ENCODE data around the gene API5.

The API5 gene

DNA sequence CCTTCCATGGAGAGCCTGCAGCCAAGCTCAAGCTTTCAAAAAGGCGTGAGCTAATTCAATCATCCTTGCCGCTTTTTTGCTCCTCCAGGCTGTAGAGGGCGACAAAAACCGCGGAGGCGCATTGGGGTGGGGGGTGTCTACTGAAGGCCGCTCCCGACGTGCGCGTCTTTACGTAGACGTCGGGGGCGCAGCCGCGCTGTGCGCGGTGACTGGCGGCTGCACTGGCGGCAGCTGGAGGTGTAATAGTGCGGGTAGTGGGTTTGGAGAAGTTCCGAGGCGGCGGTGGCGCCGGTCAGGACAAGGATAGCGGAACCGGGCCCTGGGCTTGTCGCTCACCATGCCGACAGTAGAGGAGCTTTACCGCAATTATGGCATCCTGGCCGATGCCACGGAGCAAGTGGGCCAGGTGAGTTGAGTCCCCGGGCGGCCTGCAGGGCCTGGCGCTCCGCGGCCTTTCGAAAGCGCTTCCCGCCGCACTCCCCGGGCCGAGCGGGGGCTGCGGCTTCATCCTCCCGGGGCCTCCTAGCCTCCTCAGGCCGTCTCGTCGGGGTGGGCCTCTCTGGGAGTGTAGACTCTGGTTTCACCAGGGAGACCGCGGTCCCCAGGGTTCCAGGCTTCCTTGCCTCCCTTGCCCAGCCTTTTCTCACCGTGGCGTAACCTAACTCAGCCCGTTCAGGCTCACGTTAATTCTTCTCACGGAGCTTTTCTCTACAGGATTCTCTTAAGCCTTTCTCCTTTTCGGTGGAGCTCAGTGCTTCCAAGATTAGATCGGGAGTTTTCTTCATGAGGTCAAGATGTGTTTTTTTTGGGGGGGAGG, at the start of gene API5:
TSS of gene API5 (plus strand) at position 206 of the 817 bp plus-strand sequence. CDS start at position 338, 132 bp downstream.
- Mint-ChIP-seq H3K4me1 (peaks cover 42% of the 10 kb centered on the region), H3K27ac (peak within 1 kb of the TSS; percentile 96 to 98), H3K9me3 (no peaks in the 10 kb centered on the region), H3K4me3 (peak within 1 kb of the TSS; percentile 92 to 100), H3K27me3 (no peaks in the 10 kb centered on the region)
- DNase-seq: peak; percentile 92 to 95
- peak; percentile 94 for ATAC-seq

DNA sequence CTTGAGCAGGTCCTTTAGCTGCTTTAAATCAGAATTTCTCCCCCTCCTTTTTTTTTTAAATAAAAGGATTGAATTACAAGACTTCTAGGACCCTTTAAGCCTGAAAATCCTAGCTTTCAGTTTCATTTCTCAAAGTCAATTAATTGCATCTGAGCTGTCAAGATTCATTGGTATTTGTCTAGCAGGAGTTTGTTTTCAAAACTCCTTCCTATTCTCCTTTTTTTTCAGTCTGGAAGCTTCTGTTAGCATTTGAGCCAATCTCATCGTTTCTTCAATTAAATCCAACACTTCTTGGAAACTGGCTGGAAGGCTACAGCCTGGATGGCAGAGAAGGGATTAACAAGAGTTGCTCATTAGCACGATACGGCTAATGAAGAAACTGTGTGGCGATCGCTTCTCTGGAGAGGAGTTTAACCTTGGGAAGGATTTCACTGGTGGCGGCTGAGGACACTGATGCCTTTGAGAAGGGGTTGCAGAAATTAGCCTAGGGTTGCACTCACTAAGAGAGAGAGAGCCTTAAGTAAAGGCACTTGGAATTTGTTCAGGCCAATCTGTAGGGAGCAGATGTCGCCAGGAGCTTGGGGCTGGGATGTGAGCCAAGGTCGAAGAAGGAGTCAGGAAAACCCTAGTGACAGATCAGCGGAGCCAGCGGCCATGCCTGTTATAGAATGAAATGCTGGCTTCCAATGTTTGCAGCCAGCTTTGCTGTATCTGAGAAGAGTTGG, 43.8 kb upstream of the API5 start:
- no peaks in the 10 kb centered on the region for H3K9me3 Mint-ChIP-seq
- H3K4me1 Mint-ChIP-seq: no peaks in the 10 kb centered on the region
- H3K27ac Mint-ChIP-seq: no peak overlapping the region
- DNase-seq (no peak), ATAC-seq (no peak)
- peaks cover 21% of the 10 kb centered on the region for H3K27me3 Mint-ChIP-seq
- no peak overlapping the region for H3K4me3 Mint-ChIP-seq

DNA sequence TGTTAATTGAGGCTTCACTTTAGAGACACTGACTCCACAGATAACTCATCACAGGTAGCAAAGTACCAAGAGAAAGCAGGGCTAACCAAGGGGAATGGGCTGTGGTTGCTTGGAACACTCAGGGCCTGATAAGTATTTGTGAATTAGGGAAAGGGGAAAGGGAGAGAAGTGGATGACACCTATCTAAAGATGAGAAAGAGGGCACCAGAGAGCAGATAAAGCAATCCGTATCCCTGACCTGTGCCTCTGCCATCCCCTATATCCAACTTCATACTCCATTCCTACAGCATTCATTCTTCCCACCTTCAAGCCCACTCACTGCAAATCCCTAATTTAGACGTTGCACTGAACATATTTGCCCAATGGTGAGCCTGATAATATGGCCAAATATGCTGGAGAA, 43.0 kb upstream of the API5 start:
- DNase-seq: no peak
- Mint-ChIP-seq H3K27me3 (peaks cover 20% of the 10 kb centered on the region), H3K4me1 (no peaks in the 10 kb centered on the region)

DNA sequence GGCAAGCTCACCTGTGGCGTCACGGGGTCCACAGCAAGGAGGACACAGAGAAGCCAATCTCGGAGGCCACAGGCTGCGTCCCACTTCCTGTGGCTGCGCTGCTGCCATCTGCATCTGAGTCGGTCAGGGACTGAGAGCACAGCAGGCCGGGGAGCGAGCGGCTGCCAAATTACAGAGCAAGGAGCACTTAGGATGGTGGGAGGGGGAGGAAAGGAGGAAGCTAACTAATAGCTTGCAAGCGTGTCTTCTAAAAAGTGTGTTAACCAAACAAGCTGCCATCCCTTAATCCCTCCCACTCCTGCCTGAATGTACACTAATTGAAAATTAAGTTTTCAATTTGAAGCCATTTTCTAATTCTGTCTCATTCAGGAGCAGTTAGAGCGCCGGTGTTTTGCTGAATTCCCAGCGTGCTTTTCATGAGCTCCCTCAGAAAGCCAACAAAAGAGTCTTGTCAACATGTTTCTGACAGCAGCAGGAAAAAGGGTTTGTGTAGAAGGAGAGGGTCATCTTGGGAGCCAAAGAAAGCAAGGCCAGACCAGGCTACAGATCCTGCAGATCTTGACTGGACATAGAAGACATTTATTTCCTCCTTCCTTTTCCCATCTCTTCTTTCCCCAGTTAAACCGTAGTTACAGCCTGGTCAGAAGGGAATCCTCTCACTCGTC, 42.4 kb upstream of the API5 start:
- peaks cover 0 to 8% of the 10 kb centered on the region in 2 donors for H3K9me3 Mint-ChIP-seq
- no peak overlapping the region for H3K27ac Mint-ChIP-seq
- no peak for ATAC-seq
- H3K27me3 Mint-ChIP-seq: peaks cover 14% of the 10 kb centered on the region
- no peaks in the 10 kb centered on the region for H3K4me1 Mint-ChIP-seq
- no peak for DNase-seq
- no peak overlapping the region for H3K4me3 Mint-ChIP-seq

More for the DNA sequence above, 43.0 kb upstream of the API5 start:
- no peak overlapping the region for H3K27ac Mint-ChIP-seq
- ATAC-seq: no peak
- H3K4me3 Mint-ChIP-seq: no peak overlapping the region
- H3K9me3 Mint-ChIP-seq: peaks cover 0 to 3% of the 10 kb centered on the region in 2 donors

DNA sequence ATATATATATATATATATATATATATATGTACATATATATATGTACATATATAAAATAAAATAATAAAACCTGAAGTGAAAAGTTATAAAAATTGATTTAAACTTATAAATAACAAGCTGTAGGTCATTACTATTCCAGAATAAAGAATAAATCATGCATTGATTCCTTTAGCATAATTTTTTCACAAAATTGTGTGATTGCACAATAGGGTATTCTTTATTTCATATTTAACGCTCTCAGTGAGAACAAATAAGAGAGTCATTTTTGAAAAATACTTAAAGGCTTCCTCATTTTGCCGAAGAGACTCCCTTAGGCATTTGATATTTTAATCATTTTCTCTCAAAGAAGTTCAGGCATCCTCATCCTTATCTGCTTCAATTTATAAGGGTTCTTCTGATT, 41.3 kb upstream of the API5 start:
- H3K4me1 Mint-ChIP-seq: no peaks in the 10 kb centered on the region
- peaks cover 0 to 8% of the 10 kb centered on the region in 2 donors for H3K9me3 Mint-ChIP-seq
- DNase-seq (no peak), ATAC-seq (no peak)
- peaks cover 13% of the 10 kb centered on the region for H3K27me3 Mint-ChIP-seq
- H3K4me3 Mint-ChIP-seq: no peak overlapping the region
- no peak overlapping the region for H3K27ac Mint-ChIP-seq

GRCh38 chr11:43278193-43278956, 33.4 kb upstream of the API5 start:
- Mint-ChIP-seq H3K27ac (no peak overlapping the region), H3K27me3 (peaks cover 21% of the 10 kb centered on the region), H3K4me3 (no peak overlapping the region), H3K4me1 (no peaks in the 10 kb centered on the region), H3K9me3 (peaks cover 0 to 8% of the 10 kb centered on the region in 2 donors)
- ATAC-seq: no peak
- no peak for DNase-seq

DNA sequence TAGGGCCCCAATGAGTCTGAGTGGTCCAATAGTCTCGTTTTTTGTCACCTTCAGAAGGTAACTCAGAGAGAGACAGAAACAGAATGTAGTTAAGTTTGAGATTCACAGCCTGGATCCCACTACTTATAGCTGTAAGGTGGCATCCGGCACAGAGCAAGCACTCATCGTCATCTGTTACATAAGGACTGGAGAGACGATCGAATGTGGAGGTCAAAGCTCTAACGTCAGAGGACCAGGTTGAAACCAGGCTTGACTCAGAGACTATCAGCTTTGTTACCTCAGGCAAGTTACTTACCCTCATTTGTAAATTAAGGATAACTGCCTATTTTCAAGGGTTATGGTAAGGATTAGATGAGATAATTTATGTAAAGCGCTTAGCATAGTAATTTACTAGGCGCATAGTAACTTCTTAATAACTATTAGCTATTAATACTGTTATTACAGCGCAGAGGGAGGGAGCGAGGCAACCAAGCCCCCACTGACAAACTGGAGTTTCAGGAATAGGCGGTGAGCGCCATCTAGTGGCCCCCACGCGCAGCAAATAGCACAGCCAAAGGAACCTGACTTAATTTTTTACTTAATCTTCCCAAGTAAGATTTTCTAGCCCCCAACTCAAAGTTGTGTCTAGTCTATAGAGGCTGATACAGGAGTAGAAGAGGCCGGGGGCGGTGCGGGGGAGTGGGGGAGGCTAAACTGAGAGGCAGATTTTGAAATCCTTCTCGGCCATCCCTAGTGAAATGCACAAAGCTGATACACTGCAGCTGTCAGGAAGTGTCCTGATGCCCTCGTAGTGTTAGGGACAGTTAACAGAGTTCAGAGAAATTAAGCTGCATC, 29.0 kb upstream of the API5 start:
- H3K27me3 Mint-ChIP-seq: peaks cover 21% of the 10 kb centered on the region
- ATAC-seq (peak; percentile 55), DNase-seq (peak; percentile 30 to 36)

GRCh38 chr11:43285826-43286225, 26.0 kb upstream of the API5 start:
- no peak overlapping the region for H3K4me3 Mint-ChIP-seq
- no peak for DNase-seq
- no peaks in the 10 kb centered on the region for H3K4me1 Mint-ChIP-seq
- H3K27me3 Mint-ChIP-seq: peaks cover 10% of the 10 kb centered on the region
- no peak overlapping the region for H3K27ac Mint-ChIP-seq
- no peaks in the 10 kb centered on the region for H3K9me3 Mint-ChIP-seq
- ATAC-seq: no peak

More for the DNA sequence above, 29.0 kb upstream of the API5 start:
- H3K9me3 Mint-ChIP-seq: no peaks in the 10 kb centered on the region
- H3K27ac Mint-ChIP-seq: no peak overlapping the region
- H3K4me3 Mint-ChIP-seq: no peak overlapping the region
- no peaks in the 10 kb centered on the region for H3K4me1 Mint-ChIP-seq

DNA sequence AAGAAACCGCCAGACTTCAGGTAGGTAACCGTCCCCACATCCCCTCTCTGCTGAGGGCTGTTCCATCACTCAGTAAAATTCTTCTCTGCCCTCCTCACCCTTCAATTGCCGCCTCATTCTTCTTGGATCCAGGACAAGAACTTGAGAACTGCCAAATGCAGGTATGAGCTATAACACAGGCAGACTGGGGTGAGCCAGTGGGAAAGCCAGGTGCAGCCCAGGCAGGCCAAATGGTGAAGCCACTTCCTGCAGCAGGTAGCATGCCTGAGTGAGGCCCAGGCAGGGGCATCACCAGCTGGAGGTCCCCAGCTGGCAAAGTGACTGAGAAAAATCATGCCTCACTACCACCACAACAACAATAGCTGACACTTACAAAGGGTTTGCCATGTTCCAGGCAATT, 22.4 kb upstream of the API5 start:
- Mint-ChIP-seq H3K4me1 (no peaks in the 10 kb centered on the region), H3K27ac (no peak overlapping the region), H3K4me3 (no peak overlapping the region), H3K9me3 (peaks cover 7 to 8% of the 10 kb centered on the region in 2 donors), H3K27me3 (peaks cover 11% of the 10 kb centered on the region)
- ATAC-seq: no peak
- DNase-seq: no peak

GRCh38 chr11:43298397-43298796, 13.4 kb upstream of the API5 start:
- DNase-seq (no peak), ATAC-seq (no peak)
- peaks cover 31% of the 10 kb centered on the region for H3K27me3 Mint-ChIP-seq
- no peak overlapping the region for H3K4me3 Mint-ChIP-seq
- H3K27ac Mint-ChIP-seq: no peak overlapping the region
- no peaks in the 10 kb centered on the region for H3K4me1 Mint-ChIP-seq
- peaks cover 17 to 33% of the 10 kb centered on the region in 2 donors for H3K9me3 Mint-ChIP-seq

DNA sequence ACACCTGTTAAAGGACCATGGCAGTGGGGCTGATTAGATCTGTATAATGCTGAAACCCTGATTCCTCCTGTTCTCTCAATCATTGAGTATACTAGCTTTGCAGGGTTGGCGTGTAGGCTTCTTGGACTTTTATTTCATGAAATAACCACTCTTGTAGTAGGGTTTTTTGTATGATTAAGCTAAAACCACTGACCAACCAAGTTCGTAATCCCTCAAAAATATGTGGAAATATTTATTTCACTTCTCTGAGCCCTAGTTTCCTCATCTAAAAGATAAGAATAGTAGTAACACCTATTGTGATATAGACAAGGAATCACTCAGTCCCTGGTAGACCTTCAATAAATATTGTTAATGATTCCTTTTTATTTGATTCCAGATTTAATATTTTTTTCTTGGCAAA, 4.2 kb downstream of the API5 start:
- Mint-ChIP-seq H3K4me1 (peaks cover 48% of the 10 kb centered on the region), H3K9me3 (no peaks in the 10 kb centered on the region), H3K27me3 (no peaks in the 10 kb centered on the region), H3K27ac (no peak overlapping the region), H3K4me3 (peak overlapping the region; percentile 25 to 51)
- ATAC-seq: no peak
- DNase-seq: no peak

DNA sequence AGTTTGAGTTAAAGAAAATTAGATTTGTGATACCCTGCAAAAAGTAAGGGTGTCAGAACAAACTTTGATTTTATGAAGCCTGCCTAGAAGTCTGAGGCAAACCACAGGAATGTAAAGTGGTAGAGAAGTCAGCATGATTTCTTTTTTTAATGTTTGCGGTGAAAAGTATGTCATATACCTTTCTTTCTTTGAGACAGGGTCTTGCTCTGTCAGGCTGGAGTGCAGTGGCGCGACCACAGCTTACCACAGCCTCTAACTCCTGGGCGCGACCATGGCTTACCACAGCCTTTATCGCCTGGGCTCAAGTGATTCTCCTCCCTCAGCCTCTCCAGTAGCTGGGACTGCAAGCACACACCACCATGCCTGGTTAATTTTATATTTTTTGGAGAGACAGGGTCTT, 4.7 kb downstream of the API5 start:
- ATAC-seq (peak; percentile 53), DNase-seq (peak; percentile 27 to 56)
- Mint-ChIP-seq H3K27ac (peak overlapping the region; percentile 7 to 71), H3K27me3 (no peaks in the 10 kb centered on the region), H3K4me1 (peaks cover 48% of the 10 kb centered on the region), H3K4me3 (peak overlapping the region; percentile 25 to 51), H3K9me3 (no peaks in the 10 kb centered on the region)

DNA sequence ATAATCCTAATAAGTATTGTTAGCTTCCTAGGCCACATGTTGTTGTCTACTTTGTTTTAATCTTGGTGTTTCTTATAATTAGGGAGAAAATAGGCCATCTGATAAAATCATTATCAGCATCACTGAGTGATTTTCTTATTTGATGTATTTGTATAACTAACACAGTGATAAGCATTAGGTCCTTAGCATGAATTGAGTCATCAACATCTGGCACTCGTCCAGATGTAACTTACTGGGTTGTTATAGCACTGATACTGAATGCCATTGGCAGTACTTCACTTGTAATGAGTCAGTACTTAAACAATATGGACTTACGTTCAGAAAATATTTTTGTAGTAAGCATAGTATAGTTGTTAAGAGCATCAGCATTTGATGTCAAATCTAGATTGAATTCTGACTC, 16.2 kb downstream of the API5 start:
- H3K4me3 Mint-ChIP-seq: no peak overlapping the region
- DNase-seq (no peak), ATAC-seq (no peak)
- H3K9me3 Mint-ChIP-seq: no peaks in the 10 kb centered on the region
- H3K27me3 Mint-ChIP-seq: no peaks in the 10 kb centered on the region
- no peak overlapping the region for H3K27ac Mint-ChIP-seq
- no peaks in the 10 kb centered on the region for H3K4me1 Mint-ChIP-seq

- H3K9me3 Mint-ChIP-seq: no peaks in the 10 kb centered on the region
- no peaks in the 10 kb centered on the region for H3K27me3 Mint-ChIP-seq
- no peak overlapping the region for H3K27ac Mint-ChIP-seq
- no peak for ATAC-seq
- no peaks in the 10 kb centered on the region for H3K4me1 Mint-ChIP-seq
- H3K4me3 Mint-ChIP-seq: no peak overlapping the region
- no peak for DNase-seq
Observed at GRCh38 chr11:43328482-43328881, 16.7 kb downstream of the API5 start.
